Stromal cell of bone marrow (primary cell): ENCODE results near the gene HSF2.

ENCODE experiments used
- DNase-seq: peaks from one replicate; pipeline ENCODE4 v3.0.0-alpha.2; 2012; ENCODE audit warnings: low read depth

HSF2 gene

GRCh38 chr6:122399348-122400120 lies at the start of gene HSF2:
Gene HSF2, plus strand, starts transcription at chr6:122399652. Its CDS starts 86 bp downstream, at chr6:122399738.
- DNase-seq: peak; percentile 98

GRCh38 chr6:122352981-122353664 lies 46.3 kb upstream of the HSF2 start:
- no peak for DNase-seq

- no peak for DNase-seq
These were observed 38.6 kb upstream of the HSF2 start for GRCh38 chr6:122360809-122361208.

- DNase-seq: no peak
These were observed 38.0 kb upstream of the HSF2 start for GRCh38 chr6:122361314-122361979.

- no peak for DNase-seq
These were observed 35.5 kb upstream of the HSF2 start for GRCh38 chr6:122363769-122364483.

GRCh38 chr6:122365775-122366403 lies 33.6 kb upstream of the HSF2 start:
- DNase-seq: no peak

GRCh38 chr6:122367171-122367570 lies 32.3 kb upstream of the HSF2 start:
- DNase-seq: no peak

GRCh38 chr6:122369536-122369935 lies 29.9 kb upstream of the HSF2 start:
- no peak for DNase-seq

GRCh38 chr6:122372647-122373046 lies 26.8 kb upstream of the HSF2 start:
- no peak for DNase-seq

GRCh38 chr6:122374307-122374706 lies 25.1 kb upstream of the HSF2 start:
- DNase-seq: no peak

- DNase-seq: no peak
These were observed 23.2 kb upstream of the HSF2 start for GRCh38 chr6:122376246-122376645.

GRCh38 chr6:122381494-122382265 lies 17.8 kb upstream of the HSF2 start:
- DNase-seq: peak; percentile 59

GRCh38 chr6:122385857-122386612 lies 13.4 kb upstream of the HSF2 start:
- no peak for DNase-seq

- no peak for DNase-seq
These were observed 10.5 kb upstream of the HSF2 start for GRCh38 chr6:122388945-122389344.

- DNase-seq: no peak
These were observed 9.6 kb upstream of the HSF2 start for GRCh38 chr6:122389704-122390372.

GRCh38 chr6:122392564-122393350 lies 6.7 kb upstream of the HSF2 start:
- no peak for DNase-seq

- DNase-seq: no peak
These were observed 6.0 kb upstream of the HSF2 start for GRCh38 chr6:122393351-122393896.

GRCh38 chr6:122394016-122394415 lies 5.4 kb upstream of the HSF2 start:
- no peak for DNase-seq

GRCh38 chr6:122399055-122399347 lies 451 bp upstream of the HSF2 start:
- DNase-seq: no peak
